ENCODE results near the gene ILKAP. TPM values are rescaled to one million over a fixed set of nuclear protein-coding genes. Genes with fewer than 3 reads are reported as not detected.

ILKAP gene
- total RNA-seq, 1 donor from 2014 or later = 15.8 TPM

GRCh38 chr2:238137885-238138284 lies 65.6 kb downstream of the ILKAP start:
- no peak for DNase-seq (ENCODE audit: low read depth in 2 of 2)

- peak; percentile 19 to 56 for DNase-seq (ENCODE audit: low read depth in 2 of 2)
Observed at GRCh38 chr2:238136820-238137537, 66.5 kb downstream of the ILKAP start.

GRCh38 chr2:238135601-238136150 lies 67.8 kb downstream of the ILKAP start:
- DNase-seq (ENCODE audit: low read depth in 2 of 2) = no peak

- DNase-seq (ENCODE audit: low read depth in 2 of 2) = no peak
Observed at GRCh38 chr2:238134393-238134785, 69.1 kb downstream of the ILKAP start.

GRCh38 chr2:238133499-238134392 lies 69.7 kb downstream of the ILKAP start:
- no peak for DNase-seq (ENCODE audit: low read depth in 2 of 2)

GRCh38 chr2:238132463-238133450 lies 70.7 kb downstream of the ILKAP start:
- no peak for DNase-seq (ENCODE audit: low read depth in 2 of 2)

GRCh38 chr2:238131761-238132462 lies 71.6 kb downstream of the ILKAP start:
- no peak for DNase-seq (ENCODE audit: low read depth in 2 of 2)

GRCh38 chr2:238130696-238131628 lies 72.5 kb downstream of the ILKAP start:
- no peak for DNase-seq (ENCODE audit: low read depth in 2 of 2)

- DNase-seq (ENCODE audit: low read depth in 2 of 2) = no peak
Observed at GRCh38 chr2:238130111-238130695, 73.3 kb downstream of the ILKAP start.

GRCh38 chr2:238129166-238130010 lies 74.1 kb downstream of the ILKAP start:
- DNase-seq (ENCODE audit: low read depth in 2 of 2) = no peak

- DNase-seq (ENCODE audit: low read depth in 2 of 2) = no peak
Observed at GRCh38 chr2:238128534-238129001, 74.9 kb downstream of the ILKAP start.

GRCh38 chr2:238128061-238128440 lies 75.4 kb downstream of the ILKAP start:
- DNase-seq (ENCODE audit: low read depth in 2 of 2) = no peak

- DNase-seq (ENCODE audit: low read depth in 2 of 2) = no peak
Observed at GRCh38 chr2:238127165-238128060, 76.1 kb downstream of the ILKAP start.

GRCh38 chr2:238126775-238127164 lies 76.7 kb downstream of the ILKAP start:
- no peak for DNase-seq (ENCODE audit: low read depth in 2 of 2)

- no peak for DNase-seq (ENCODE audit: low read depth in 2 of 2)
Observed at GRCh38 chr2:238126338-238126737, 77.2 kb downstream of the ILKAP start.

GRCh38 chr2:238125127-238125885 lies 78.2 kb downstream of the ILKAP start:
- DNase-seq (ENCODE audit: low read depth in 2 of 2) = no peak

Data from dermis microvascular lymphatic vessel endothelial cell (primary cell).